IMR-90 (cell line): ENCODE measurements around the gene PIGC. TPM values are rescaled to one million over a fixed set of nuclear protein-coding genes. Genes with fewer than 3 reads are reported as not detected.

Experiments
- polyA plus RNA-seq, 3 experiments: library from polyadenylated mRNA; depleted of rRNA; stranded (reverse); fragments of >200 nt; gene quantifications; 2 replicates each; pipeline ENCODE4 v1.2.3, GENCODE V29; 2012; ENCODE audit warnings: low replicate concordance in 1 of 3
- total RNA-seq: library from RNA; depleted of rRNA; stranded (reverse); fragments of >200 nt; gene quantifications from 2 replicates; pipeline ENCODE4 v1.2.3, GENCODE V29; 2012; rRNA removed

Gene PIGC
- total and polyA plus RNA-seq, 2 of the 4 experiments (the other 2 are of a cell fraction): 14.9 to 15.8 TPM

Other genes starting within 250 kb of the PIGC start
- gene C1orf105, start 23.4 kb downstream of the PIGC start, total RNA-seq: not detected in 2 replicates
- not detected in 2 replicates for gene C1orf105, start 23.4 kb downstream of the PIGC start, polyA plus RNA-seq (2012; rRNA removed)
- 21.5 and 31.7 TPM in 2 replicates for gene SUCO, start 89.1 kb upstream of the PIGC start, total RNA-seq
- gene SUCO, start 89.1 kb upstream of the PIGC start, polyA plus RNA-seq (2012; rRNA removed): 9.3 and 11.4 TPM in 2 replicates
- gene FASLG, start 215.0 kb upstream of the PIGC start, total RNA-seq: 0.18 and 0.28 TPM in 2 replicates
- gene FASLG, start 215.0 kb upstream of the PIGC start, polyA plus RNA-seq (2012; rRNA removed): 0.10 and 0.14 TPM in 2 replicates